ENCODE measurements around the gene NFE2L3.

DNA sequence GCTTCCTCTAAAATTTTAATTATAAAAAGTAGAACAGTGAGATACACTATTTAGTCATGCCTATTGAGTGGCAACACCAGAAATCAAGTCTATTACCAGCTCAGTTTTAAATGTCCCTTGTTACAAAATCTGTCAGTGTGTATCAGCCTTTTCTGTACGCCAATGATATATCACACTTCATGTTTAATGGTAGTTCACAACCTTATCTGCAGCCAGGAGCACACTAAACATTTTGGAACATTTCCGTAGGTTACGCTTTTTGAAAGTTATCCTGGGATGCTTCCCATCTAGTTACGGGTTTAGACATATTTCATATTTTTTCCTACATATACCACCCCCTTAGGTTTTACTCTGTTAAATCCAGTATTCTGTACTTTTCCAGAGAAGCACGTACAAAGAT, 43.2 kb downstream of the NFE2L3 start:
- TF ChIP-seq, protein P1, sequence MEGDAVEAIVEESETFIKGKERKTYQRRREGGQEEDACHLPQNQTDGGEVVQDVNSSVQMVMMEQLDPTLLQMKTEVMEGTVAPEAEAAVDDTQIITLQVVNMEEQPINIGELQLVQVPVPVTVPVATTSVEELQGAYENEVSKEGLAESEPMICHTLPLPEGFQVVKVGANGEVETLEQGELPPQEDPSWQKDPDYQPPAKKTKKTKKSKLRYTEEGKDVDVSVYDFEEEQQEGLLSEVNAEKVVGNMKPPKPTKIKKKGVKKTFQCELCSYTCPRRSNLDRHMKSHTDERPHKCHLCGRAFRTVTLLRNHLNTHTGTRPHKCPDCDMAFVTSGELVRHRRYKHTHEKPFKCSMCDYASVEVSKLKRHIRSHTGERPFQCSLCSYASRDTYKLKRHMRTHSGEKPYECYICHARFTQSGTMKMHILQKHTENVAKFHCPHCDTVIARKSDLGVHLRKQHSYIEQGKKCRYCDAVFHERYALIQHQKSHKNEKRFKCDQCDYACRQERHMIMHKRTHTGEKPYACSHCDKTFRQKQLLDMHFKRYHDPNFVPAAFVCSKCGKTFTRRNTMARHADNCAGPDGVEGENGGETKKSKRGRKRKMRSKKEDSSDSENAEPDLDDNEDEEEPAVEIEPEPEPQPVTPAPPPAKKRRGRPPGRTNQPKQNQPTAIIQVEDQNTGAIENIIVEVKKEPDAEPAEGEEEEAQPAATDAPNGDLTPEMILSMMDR (IDR thresholded peaks at IDR 0.05): no peak
- TF ChIP-seq POLR2A (IDR thresholded peaks at IDR 0.05): no peak
- no peak for TF ChIP-seq POLR2AphosphoS5 (IDR thresholded peaks at IDR 0.05; ENCODE audit: insufficient read depth in 1 of 2, low read depth in 1 of 2)
